ENCODE results near the gene TCF7. TPM values are rescaled to one million over a fixed set of nuclear protein-coding genes. Genes with fewer than 3 reads are reported as not detected.

Gene TCF7
- total RNA-seq, 4 donors from 2014 or later: 0.25 to 2.1 (median 0.66) TPM

DNA sequence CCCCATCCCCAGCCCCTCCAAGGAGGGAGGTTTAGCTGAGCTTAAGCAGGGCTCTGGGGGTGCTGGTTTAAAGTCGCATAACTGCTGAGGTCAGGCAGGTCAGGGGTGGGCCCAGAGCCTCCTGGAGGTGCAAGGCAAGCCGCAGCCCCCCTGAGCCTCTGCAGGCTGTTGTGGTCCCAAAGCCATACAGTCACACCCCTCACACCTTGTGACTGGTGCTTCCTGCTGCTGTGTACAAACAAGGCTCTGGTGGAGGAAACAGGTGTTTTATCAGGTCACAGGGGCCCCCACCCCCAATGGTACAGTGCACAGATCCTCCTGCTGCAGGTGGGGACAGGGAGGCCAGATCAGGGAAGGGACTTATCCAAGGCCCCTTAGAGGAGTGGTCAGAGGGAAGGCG is 8.0 kb downstream of the TCF7 start:
- ATAC-seq (no peak), DNase-seq (no peak)
- peaks cover 16 to 17% of the 10 kb centered on the region in 2 donors for H3K4me1 ChIP-seq
- no peaks in the 10 kb centered on the region for H3K36me3 ChIP-seq
- in situ Hi-C loops (cut with MboI; ENCODE audit: low sequenced_read_pairs in 4 of 4): no loop called here
- H3K9me3 ChIP-seq: no peaks in the 10 kb centered on the region
- no peaks in the 10 kb centered on the region for H3K27me3 ChIP-seq
- intact Hi-C loops (cut with DNase I; ENCODE audit: low total_unique reads): no loop called here
- no peak overlapping the region for H3K4me3 ChIP-seq
- H3K27ac ChIP-seq: no peak overlapping the region
- TF ChIP-seq POLR2A (IDR thresholded peaks at IDR 0.05) (no peak), CTCF (IDR thresholded peaks at IDR 0.05 in 4 of 5, conservative IDR thresholded peaks at IDR 0.05 in 1 of 5) (no peak)

DNA sequence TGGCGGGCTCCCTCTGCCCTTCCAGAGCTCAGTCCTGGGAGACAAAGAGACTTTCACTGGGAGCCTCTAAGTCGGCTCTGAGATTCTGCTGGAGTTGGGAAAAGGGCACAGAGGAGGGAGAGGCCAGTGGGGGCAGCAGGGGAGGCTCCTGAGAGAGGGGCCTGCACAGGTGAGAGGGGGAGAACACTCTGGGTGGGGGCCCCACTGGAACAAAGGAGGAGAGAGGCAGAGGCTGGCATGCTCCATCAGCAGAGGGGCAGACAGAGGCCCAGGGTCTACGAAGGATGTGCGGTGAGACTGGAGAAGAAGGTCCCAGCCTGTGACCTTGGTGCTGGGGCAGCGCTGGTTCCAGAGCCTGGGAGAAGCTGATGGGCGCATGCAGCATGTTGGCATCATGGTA is 8.9 kb downstream of the TCF7 start:
- in situ Hi-C loops (cut with MboI; ENCODE audit: low sequenced_read_pairs in 4 of 4): no loop called here
- H3K27ac ChIP-seq: no peak overlapping the region
- H3K36me3 ChIP-seq: no peaks in the 10 kb centered on the region
- TF ChIP-seq POLR2A (IDR thresholded peaks at IDR 0.05) (no peak), CTCF (IDR thresholded peaks at IDR 0.05 in 4 of 5, conservative IDR thresholded peaks at IDR 0.05 in 1 of 5) (no peak)
- H3K9me3 ChIP-seq: no peaks in the 10 kb centered on the region
- DNase-seq: no peak
- H3K4me1 ChIP-seq: peaks cover 16 to 17% of the 10 kb centered on the region in 2 donors
- no peak overlapping the region for H3K4me3 ChIP-seq
- ATAC-seq: no peak
- intact Hi-C loops (cut with DNase I; ENCODE audit: low total_unique reads): no loop called here
- no peaks in the 10 kb centered on the region for H3K27me3 ChIP-seq

GRCh38 chr5:134124289-134125038 is 10.0 kb downstream of the TCF7 start:
- peaks cover 16 to 17% of the 10 kb centered on the region in 2 donors for H3K4me1 ChIP-seq
- intact Hi-C loops (cut with DNase I; ENCODE audit: low total_unique reads): no loop called here
- no peak overlapping the region for H3K4me3 ChIP-seq
- in situ Hi-C loops (cut with MboI; ENCODE audit: low sequenced_read_pairs in 4 of 4): loop anchor here in 1 of 4 donors (25.0 kb wide), 1 partner anchor 87 kb away; no protein-coding TSS in a partner anchor
- DNase-seq (no peak), ATAC-seq (no peak)
- no peak for TF ChIP-seq POLR2A (IDR thresholded peaks at IDR 0.05)
- TF ChIP-seq CTCF (IDR thresholded peaks at IDR 0.05 in 4 of 5, conservative IDR thresholded peaks at IDR 0.05 in 1 of 5): no peak
- H3K27ac ChIP-seq: peak overlapping the region in 2 of 4 donors; percentile 15
- H3K36me3 ChIP-seq: no peaks in the 10 kb centered on the region
- no peaks in the 10 kb centered on the region for H3K27me3 ChIP-seq
- no peaks in the 10 kb centered on the region for H3K9me3 ChIP-seq

DNA sequence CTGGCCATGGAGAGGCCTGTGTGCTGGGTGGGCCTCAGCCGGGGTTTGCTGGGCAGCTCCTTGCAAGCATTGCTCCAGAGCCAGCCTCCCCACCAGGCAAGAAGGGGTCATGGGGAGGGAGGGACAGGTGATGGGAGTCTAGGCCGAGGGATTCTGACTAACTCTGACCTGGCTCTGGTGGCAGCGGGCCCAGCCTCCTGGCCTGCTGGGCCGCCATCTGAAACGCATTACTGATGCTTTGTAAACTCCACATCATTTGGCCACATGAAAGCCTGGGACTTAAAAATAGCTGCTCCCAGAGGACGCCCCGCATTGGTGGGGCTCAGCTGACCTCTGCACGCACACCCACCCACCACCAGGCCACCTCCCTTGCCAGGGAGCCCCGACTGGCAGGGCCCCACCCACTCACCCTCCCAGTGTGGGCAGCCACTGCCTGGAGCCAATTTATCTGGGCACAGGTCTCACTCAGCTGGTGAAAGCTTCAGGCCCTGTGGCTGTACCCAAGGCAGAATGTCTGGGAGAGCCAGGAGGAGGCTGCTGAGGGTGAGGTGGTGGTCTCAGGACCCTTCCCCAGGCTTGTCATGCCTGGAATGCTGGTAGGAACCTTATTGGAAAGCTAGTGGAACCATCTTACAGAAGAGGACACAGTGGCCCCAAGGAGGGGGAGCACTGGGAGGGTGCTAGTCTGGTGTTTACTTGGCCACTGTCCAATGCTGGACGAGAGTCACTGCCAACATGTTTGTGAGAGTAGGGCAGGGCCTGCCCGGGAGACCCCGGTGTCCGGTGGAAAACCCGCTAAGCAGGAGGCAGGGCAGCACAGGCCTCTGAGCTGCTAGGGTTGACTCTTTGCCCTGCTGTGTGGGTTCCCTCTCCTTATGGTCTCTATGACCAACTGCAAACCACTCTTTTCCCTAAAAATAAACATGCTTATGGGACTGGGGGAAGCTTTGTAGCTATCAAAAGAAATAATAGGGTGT is 10.8 kb downstream of the TCF7 start:
- no peaks in the 10 kb centered on the region for H3K27me3 ChIP-seq
- intact Hi-C loops (cut with DNase I; ENCODE audit: low total_unique reads) (no loop called here), in situ Hi-C loops (cut with MboI; ENCODE audit: low sequenced_read_pairs in 4 of 4) (loop anchor here in 1 of 4 donors (25.0 kb wide), 1 partner anchor 88 kb away; no protein-coding TSS in a partner anchor)
- no peaks in the 10 kb centered on the region for H3K9me3 ChIP-seq
- TF ChIP-seq POLR2A (IDR thresholded peaks at IDR 0.05) (no peak), CTCF (IDR thresholded peaks at IDR 0.05 in 4 of 5, conservative IDR thresholded peaks at IDR 0.05 in 1 of 5) (no peak)
- DNase-seq: peak in 1 of 2 donors; percentile 44
- no peaks in the 10 kb centered on the region for H3K36me3 ChIP-seq
- H3K4me1 ChIP-seq: peaks cover 16 to 17% of the 10 kb centered on the region in 2 donors
- H3K27ac ChIP-seq: peak overlapping the region; percentile 15 to 56 (median 35)
- H3K4me3 ChIP-seq: no peak overlapping the region
- peak; percentile 25 to 42 for ATAC-seq
